HepG2 (cell line): Measurements from ENCODE around the gene TMEM240. TPM values are rescaled to one million over a fixed set of nuclear protein-coding genes. Genes with fewer than 3 reads are reported as not detected.

Experiments
- DPF2 ChIP-seq: sonication (generic); formaldehyde crosslinking; IDR thresholded peaks from 2 replicates; pipeline ENCODE4 v1.4.0; 2020; ENCODE audit warnings: mild to moderate bottlenecking, low read depth, missing genetic modification reagents, borderline replicate concordance
- NFATC3 ChIP-seq: sonication (generic); formaldehyde crosslinking; IDR thresholded peaks from 2 replicates; pipeline ENCODE4 v1.5.1; 2020; ENCODE audit warnings: mild to moderate bottlenecking, missing genetic modification reagents
- ZBTB40 ChIP-seq, 2 experiments: fragments of 450-650 bp in 1 of 2; sonication (generic) in 1 of 2; formaldehyde crosslinking in 1 of 2; IDR thresholded peaks; 2 replicates each; pipeline versions ENCODE4 v1.6.1 to v1.8.0; 2016 to 2022; ENCODE audit warnings: antibody characterized with exemption in 1 of 2, mild to moderate bottlenecking in 1 of 2, missing genetic modification reagents in 1 of 2
- ZNF768 ChIP-seq: sonication (generic); formaldehyde crosslinking; IDR thresholded peaks from 2 replicates; pipeline ENCODE4 v1.4.0; 2020; ENCODE audit warnings: missing genetic modification reagents
- polyA plus RNA-seq, 8 experiments: library from polyadenylated mRNA; depleted of rRNA in 3 of 8; stranded (reverse) in 7 of 8; unstranded in 1 of 8; fragments of >200 nt; fragmentation: Illumina TruSeq in 4 of 8; extraction: Trizol in 4 of 8; gene quantifications; 2 replicates each; pipeline versions ENCODE4 v1.2.1 to v1.2.3, GENCODE V29; 2011 to 2016; ENCODE audit warnings: low read depth in 4 of 8, missing spikeins in 1 of 8, mixed read lengths in 1 of 8; ENCODE audit not compliant: insufficient read depth in 1 of 8
- total RNA-seq, 5 experiments: library from RNA; depleted of rRNA; stranded (reverse); fragments of >200 nt; fragmentation: Illumina TruSeq; extraction: Trizol; gene quantifications; 2 replicates each; pipeline ENCODE4 v1.2.3, GENCODE V29; 2016; ENCODE audit warnings: low read depth in 1 of 5

Gene TMEM240
- total and polyA plus RNA-seq, 2 of the 13 experiments (the other 11 are each of a cell fraction or from before 2014, with no cell fraction given), result 0.17 TPM; not detected in 1

DNA sequence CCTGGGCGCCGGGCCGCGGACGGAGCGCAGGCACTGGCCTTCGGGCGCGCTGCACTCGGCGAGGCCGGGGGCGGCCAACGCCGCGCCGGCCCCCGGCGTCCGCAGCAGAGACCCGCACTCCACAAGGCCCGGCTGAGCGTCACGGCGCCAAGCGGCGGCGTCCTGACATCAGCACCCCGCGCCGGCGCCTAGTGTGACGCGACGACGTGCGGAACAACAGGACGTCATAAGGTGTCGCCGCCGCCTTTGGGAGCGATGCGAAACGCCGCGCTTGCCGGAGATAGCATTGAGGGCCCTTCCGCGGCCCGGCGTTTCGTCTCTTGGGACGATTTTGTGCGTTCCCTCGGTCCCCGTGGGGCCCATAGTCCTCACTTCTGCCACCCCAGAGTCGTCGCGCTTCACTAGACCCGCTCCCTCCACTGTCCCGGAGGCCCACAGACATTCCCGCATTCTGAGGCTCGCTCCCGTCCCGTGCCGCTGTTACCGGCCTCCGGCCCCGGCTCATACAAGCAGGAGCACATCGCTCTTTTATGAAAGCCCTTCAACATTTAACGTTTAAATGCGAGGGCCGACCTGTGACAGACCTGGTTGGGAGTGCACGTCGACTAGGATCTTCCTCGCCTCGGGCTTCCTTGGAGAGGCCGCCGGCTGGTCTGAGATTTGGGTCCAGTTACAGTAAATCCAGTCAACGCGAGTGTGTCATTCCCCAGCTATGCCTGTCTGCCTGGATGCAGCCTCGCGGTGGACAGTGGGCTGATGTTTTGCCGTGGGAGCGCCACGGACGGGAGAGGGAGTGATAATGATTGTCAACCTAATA is 34.5 kb upstream of the TMEM240 start, which contains the start of gene SSU72 (continued):
- no peak for TF ChIP-seq ZBTB40 (IDR thresholded peaks at IDR 0.05)
- TF ChIP-seq ZBTB40 (CRISPR knock-in tag; IDR thresholded peaks at IDR 0.05), result peak; percentile 43
- peak; percentile 12; the same call in 1 of the 2 replicates for TF ChIP-seq ZNF768 (CRISPR knock-in tag)
- no peak for TF ChIP-seq NFATC3 (CRISPR knock-in tag)
- TF ChIP-seq DPF2 (CRISPR knock-in tag), result no peak
